HCT116 (cell line): ENCODE results near the gene ATXN7L1. TPM values are rescaled to one million over a fixed set of nuclear protein-coding genes. Genes with fewer than 3 reads are reported as not detected.

ENCODE experiments used
- ATAC-seq: fragments of 200-7000 bp; cut with Tn5 transposase; 2 replicates; pipeline ENCODE4 v1.9.1; 2020; ENCODE audit warnings: mild to moderate bottlenecking, moderate library complexity
- BruUV-seq: library from RNA; stranded (reverse); fragments of 400-500 nt; replicated peaks from 2 replicates; lab custom pipeline; 2021; lab: Mats Ljungman, UMichigan
- CTCF ChIA-PET: fragments of 300-600 bp; sonication (Branson Sonifier 250); formaldehyde crosslinking; loops from one replicate; lab custom pipeline; 2021; ENCODE audit warnings: antibody characterized with exemption; lab: Charles Lee
- POLR2A ChIA-PET: fragments of 300-600, 350-600 bp; sonication (Branson Sonifier 250); formaldehyde crosslinking; loops from one replicate; lab custom pipeline; 2021; ENCODE audit warnings: antibody characterized with exemption; lab: Charles Lee
- RAD21 ChIA-PET, 2 experiments: fragments of 300-600 bp; sonication (Branson Sonifier 250); formaldehyde crosslinking; loops; one replicate each; lab custom pipeline; 2023; ENCODE audit warnings: low total read pairs in 2 of 2; ENCODE audit not compliant: uncharacterized antibody in 2 of 2, unreplicated experiment in 2 of 2, low non-redundant PET in 1 of 2; lab: Charles Lee
- DNase-seq: peaks from one replicate; pipeline ENCODE4 v3.0.0-alpha.2; 2010; ENCODE audit warnings: low read depth, low spot score
- H2AFZ ChIP-seq: fragments of 200-600 bp; shearing (Covaris generic), sonication (generic); 2 replicates; pipeline ENCODE4 v1.6.1; 2017; ENCODE audit warnings: low read depth, mixed run types, mixed read lengths, antibody characterized with exemption, low read length; ENCODE audit not compliant: poor library complexity, severe bottlenecking
- H3K27ac ChIP-seq: 2 replicates; pipeline ENCODE4 v1.5.1; 2012; ENCODE audit warnings: low read depth, low read length
- H3K27me3 ChIP-seq: fragments of 200-600 bp; sonication (generic); 2 replicates; pipeline ENCODE4 v1.6.1; 2016; ENCODE audit warnings: mixed run types, low read length, mixed read lengths; ENCODE audit not compliant: insufficient read depth
- H3K36me3 ChIP-seq, 2 experiments: fragments of 200-500 bp in 1 of 2; fragments of 200-600 bp in 1 of 2; sonication (Bioruptor generic) in 1 of 2; sonication (generic) in 1 of 2; 2 replicates each; pipeline versions ENCODE4 v1.5.1 to v1.6.1; 2014 to 2016; ENCODE audit warnings: low read length in 2 of 2, inconsistent platforms in 1 of 2, mixed read lengths in 1 of 2, mixed run types in 1 of 2; ENCODE audit not compliant: insufficient read depth in 2 of 2, control insufficient read depth in 1 of 2
- H3K4me1 ChIP-seq, 2 experiments: fragments of 200-600 bp in 1 of 2; sonication (generic) in 1 of 2; 2 replicates each; pipeline versions ENCODE4 v1.5.1 to v1.6.1; 2012 to 2017; ENCODE audit warnings: low read length in 2 of 2, inconsistent platforms in 1 of 2, mild to moderate bottlenecking in 1 of 2, mixed read lengths in 1 of 2, mixed run types in 1 of 2, moderate library complexity in 1 of 2; ENCODE audit not compliant: insufficient read depth in 2 of 2, control insufficient read depth in 1 of 2
- H3K4me2 ChIP-seq: fragments of 200-600 bp; sonication (generic); 2 replicates; pipeline ENCODE4 v1.6.1; 2017; ENCODE audit warnings: mixed run types, low read length, mixed read lengths
- H3K4me3 ChIP-seq, 2 experiments: fragments of 200-600 bp in 1 of 2; sonication (generic) in 1 of 2; replicated peaks in 1 of 2; 2 replicates each; pipeline ENCODE4 v1.5.1; 2011 to 2016; ENCODE audit warnings: low read length in 2 of 2, control low read depth in 1 of 2, low read depth in 1 of 2, mild to moderate bottlenecking in 1 of 2, mixed read lengths in 1 of 2, mixed run types in 1 of 2
- H3K79me2 ChIP-seq: fragments of 200-600 bp; sonication (generic); 2 replicates; pipeline ENCODE4 v1.6.1; 2017; ENCODE audit warnings: mild to moderate bottlenecking, mixed run types, low read length, moderate library complexity, mixed read lengths; ENCODE audit not compliant: insufficient read depth
- H3K9ac ChIP-seq: fragments of 200-600 bp; sonication (generic); 2 replicates; pipeline ENCODE4 v1.6.1; 2016; ENCODE audit warnings: low read length, mixed read lengths
- H3K9me2 ChIP-seq: fragments of 200-600 bp; sonication (generic), shearing (Covaris generic); 2 replicates; pipeline ENCODE4 v1.6.1; 2017; ENCODE audit warnings: mixed run types, mild to moderate bottlenecking, moderate library complexity; ENCODE audit not compliant: insufficient read depth
- H3K9me3 ChIP-seq, 2 experiments: fragments of 200-500 bp in 1 of 2; fragments of 200-600 bp in 1 of 2; sonication (Bioruptor generic) in 1 of 2; sonication (generic) in 1 of 2; 2 replicates each; pipeline ENCODE4 v1.6.1; 2014 to 2017; ENCODE audit warnings: low read length in 2 of 2, mixed read lengths in 2 of 2, inconsistent platforms in 1 of 2, low read depth in 1 of 2, mild to moderate bottlenecking in 1 of 2, mixed run types in 1 of 2, moderate library complexity in 1 of 2; ENCODE audit not compliant: control insufficient read depth in 1 of 2, insufficient read depth in 1 of 2
- H4K20me1 ChIP-seq: fragments of 200-600 bp; sonication (generic), shearing (Covaris generic); 2 replicates; pipeline ENCODE4 v1.6.1; 2017; ENCODE audit warnings: mixed run types, mild to moderate bottlenecking, moderate library complexity; ENCODE audit not compliant: insufficient read depth
- CTCF ChIP-seq, 3 experiments: fragments of 200-600 bp in 1 of 3; sonication (generic) in 1 of 3; IDR thresholded peaks in 2 of 3; conservative IDR thresholded peaks in 1 of 3; 2 replicates each; pipeline ENCODE4 v1.5.1; 2012 to 2017; ENCODE audit warnings: low read depth in 2 of 3, low read length in 2 of 3, antibody characterized with exemption in 1 of 3, borderline replicate concordance in 1 of 3, control low read depth in 1 of 3, mild to moderate bottlenecking in 1 of 3, mixed read lengths in 1 of 3, mixed run types in 1 of 3, moderate library complexity in 1 of 3; ENCODE audit not compliant: insufficient read depth in 1 of 3
- EGR1 ChIP-seq: IDR thresholded peaks from 2 replicates; pipeline ENCODE4 v1.6.1; 2012; ENCODE audit warnings: low read depth
- EZH2phosphoT487 ChIP-seq: fragments of 200-600 bp; IDR thresholded peaks from 2 replicates; pipeline ENCODE4 v1.6.1; 2018; ENCODE audit warnings: antibody characterized with exemption, borderline replicate concordance
- FOSL1 ChIP-seq: IDR thresholded peaks from 2 replicates; pipeline ENCODE4 v1.6.1; 2012; ENCODE audit warnings: low read depth
- JUND ChIP-seq: IDR thresholded peaks from 2 replicates; pipeline ENCODE4 v1.6.1; 2012
- POLR2AphosphoS5 ChIP-seq: IDR thresholded peaks from 2 replicates; pipeline ENCODE4 v1.6.1; 2011; ENCODE audit warnings: mild to moderate bottlenecking, low read depth, low read length, moderate library complexity
- RAD21 ChIP-seq: IDR thresholded peaks from 2 replicates; pipeline ENCODE4 v1.6.1; 2012; ENCODE audit warnings: low read depth, mild to moderate bottlenecking
- SIN3A ChIP-seq: IDR thresholded peaks from 2 replicates; pipeline ENCODE4 v1.6.1; 2012; ENCODE audit warnings: low read depth
- SP1 ChIP-seq: IDR thresholded peaks from 2 replicates; pipeline ENCODE4 v1.6.1; 2012; ENCODE audit warnings: low read depth
- SRF ChIP-seq: IDR thresholded peaks from 2 replicates; pipeline ENCODE4 v1.6.1; 2012; ENCODE audit warnings: low read depth
- YY1 ChIP-seq: IDR thresholded peaks from 2 replicates; pipeline ENCODE4 v1.6.1; 2011; ENCODE audit warnings: low read length, low read depth, moderate library complexity, mild to moderate bottlenecking; ENCODE audit not compliant: insufficient replicate concordance; ENCODE audit errors: extremely low read depth
- ZNF274 ChIP-seq: fragments of 200-500 bp; sonication (Bioruptor generic); IDR thresholded peaks from 2 replicates; pipeline ENCODE4 v1.6.1; 2014; ENCODE audit warnings: mild to moderate bottlenecking, low read depth, low read length, inconsistent platforms
- intact Hi-C: fragments of 100-400 bp; cut with micrococcal nuclease; formaldehyde crosslinking; loops from 2 replicates; pipeline ENCODE4 v1.10.0; 2022
- total RNA-seq: library from RNA; stranded (reverse); gene quantifications from one replicate; pipeline ENCODE4 v1.2.1, GENCODE V29; 2021; ENCODE audit not compliant: unreplicated experiment
- TF ChIP-seq, protein P1 (sequence below): IDR thresholded peaks from 2 replicates; pipeline ENCODE4 v1.6.1; 2012
- TF ChIP-seq, protein P2 (sequence below): IDR thresholded peaks from 2 replicates; pipeline ENCODE4 v1.6.1; 2011; ENCODE audit warnings: mild to moderate bottlenecking, low read length, moderate library complexity; ENCODE audit not compliant: insufficient replicate concordance; ENCODE audit errors: extremely low read depth
- TF ChIP-seq, protein P3 (sequence below): IDR thresholded peaks from 2 replicates; pipeline ENCODE4 v1.6.1; 2012
- TF ChIP-seq, protein P4 (sequence below): IDR thresholded peaks from 2 replicates; pipeline ENCODE4 v1.6.1; 2012; ENCODE audit warnings: low read depth

Gene ATXN7L1
- total RNA-seq, 1 experiment from 2014 or later = 11.5 TPM

DNA sequence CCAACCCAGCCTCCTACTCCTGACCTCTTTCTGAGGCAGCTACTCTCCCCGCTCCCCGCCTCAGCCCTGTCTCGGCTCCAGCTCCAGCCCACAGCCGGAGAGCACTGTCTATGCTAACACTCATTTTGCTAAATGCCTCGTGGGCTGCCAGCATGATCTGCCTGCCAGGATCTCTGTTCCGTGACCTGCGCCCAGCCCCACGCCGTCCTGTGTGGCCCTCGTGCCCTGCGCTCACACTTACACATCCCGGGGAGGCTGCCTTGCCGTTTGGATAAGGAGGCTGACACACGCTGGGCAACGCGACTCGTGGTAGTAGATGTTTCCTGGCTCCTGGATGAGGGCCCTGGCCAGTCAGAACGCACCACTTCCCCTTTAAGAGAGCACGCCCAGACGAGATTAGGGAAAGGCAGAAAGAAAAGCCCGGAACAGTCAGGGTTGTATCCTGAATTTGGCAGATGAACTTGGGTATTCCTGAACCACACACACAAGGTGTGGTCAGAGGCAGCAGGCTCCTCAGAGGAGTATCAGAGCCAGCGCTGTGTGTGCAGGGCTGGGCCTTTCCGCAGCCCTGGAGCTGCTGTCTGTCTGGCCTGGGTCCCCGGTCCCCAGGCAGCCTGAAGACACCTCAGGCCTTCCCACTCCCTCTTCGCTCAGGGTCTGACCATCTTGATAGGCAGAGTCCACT lies 197.4 kb downstream of the ATXN7L1 start:
- H3K27ac ChIP-seq = no peak overlapping the region
- no peaks in the 10 kb centered on the region for H3K9me3 ChIP-seq
- H3K79me2 ChIP-seq = no peaks in the 10 kb centered on the region
- ATAC-seq (no peak), DNase-seq (no peak)
- intact Hi-C loops = no loop called here
- H3K4me3 ChIP-seq = no peak overlapping the region
- no peak overlapping the region for H2AFZ ChIP-seq
- no peaks in the 10 kb centered on the region for H3K9me2 ChIP-seq
- H4K20me1 ChIP-seq = no peaks in the 10 kb centered on the region
- TF ChIP-seq EZH2phosphoT487 (no peak), ZNF274 (no peak), POLR2AphosphoS5 (no peak), SRF (no peak), RAD21 (no peak), SIN3A (no peak), CTCF (IDR thresholded peaks at IDR 0.05 in 2 of 3, conservative IDR thresholded peaks at IDR 0.05 in 1 of 3; ENCODE audit: borderline replicate concordance in 1 of 3, insufficient read depth in 1 of 3, low read depth in 2 of 3, low read length in 2 of 3) (no peak), FOSL1 (no peak), JUND (no peak), EGR1 (no peak), SP1 (no peak), YY1 (no peak)
- TF ChIP-seq, protein P1, sequence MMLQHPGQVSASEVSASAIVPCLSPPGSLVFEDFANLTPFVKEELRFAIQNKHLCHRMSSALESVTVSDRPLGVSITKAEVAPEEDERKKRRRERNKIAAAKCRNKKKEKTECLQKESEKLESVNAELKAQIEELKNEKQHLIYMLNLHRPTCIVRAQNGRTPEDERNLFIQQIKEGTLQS = no peak
- TF ChIP-seq, protein P2, sequence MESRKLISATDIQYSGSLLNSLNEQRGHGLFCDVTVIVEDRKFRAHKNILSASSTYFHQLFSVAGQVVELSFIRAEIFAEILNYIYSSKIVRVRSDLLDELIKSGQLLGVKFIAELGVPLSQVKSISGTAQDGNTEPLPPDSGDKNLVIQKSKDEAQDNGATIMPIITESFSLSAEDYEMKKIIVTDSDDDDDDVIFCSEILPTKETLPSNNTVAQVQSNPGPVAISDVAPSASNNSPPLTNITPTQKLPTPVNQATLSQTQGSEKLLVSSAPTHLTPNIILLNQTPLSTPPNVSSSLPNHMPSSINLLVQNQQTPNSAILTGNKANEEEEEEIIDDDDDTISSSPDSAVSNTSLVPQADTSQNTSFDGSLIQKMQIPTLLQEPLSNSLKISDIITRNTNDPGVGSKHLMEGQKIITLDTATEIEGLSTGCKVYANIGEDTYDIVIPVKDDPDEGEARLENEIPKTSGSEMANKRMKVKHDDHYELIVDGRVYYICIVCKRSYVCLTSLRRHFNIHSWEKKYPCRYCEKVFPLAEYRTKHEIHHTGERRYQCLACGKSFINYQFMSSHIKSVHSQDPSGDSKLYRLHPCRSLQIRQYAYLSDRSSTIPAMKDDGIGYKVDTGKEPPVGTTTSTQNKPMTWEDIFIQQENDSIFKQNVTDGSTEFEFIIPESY = no peak
- TF ChIP-seq, protein P3, sequence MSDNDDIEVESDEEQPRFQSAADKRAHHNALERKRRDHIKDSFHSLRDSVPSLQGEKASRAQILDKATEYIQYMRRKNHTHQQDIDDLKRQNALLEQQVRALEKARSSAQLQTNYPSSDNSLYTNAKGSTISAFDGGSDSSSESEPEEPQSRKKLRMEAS = no peak
- TF ChIP-seq, protein P4, sequence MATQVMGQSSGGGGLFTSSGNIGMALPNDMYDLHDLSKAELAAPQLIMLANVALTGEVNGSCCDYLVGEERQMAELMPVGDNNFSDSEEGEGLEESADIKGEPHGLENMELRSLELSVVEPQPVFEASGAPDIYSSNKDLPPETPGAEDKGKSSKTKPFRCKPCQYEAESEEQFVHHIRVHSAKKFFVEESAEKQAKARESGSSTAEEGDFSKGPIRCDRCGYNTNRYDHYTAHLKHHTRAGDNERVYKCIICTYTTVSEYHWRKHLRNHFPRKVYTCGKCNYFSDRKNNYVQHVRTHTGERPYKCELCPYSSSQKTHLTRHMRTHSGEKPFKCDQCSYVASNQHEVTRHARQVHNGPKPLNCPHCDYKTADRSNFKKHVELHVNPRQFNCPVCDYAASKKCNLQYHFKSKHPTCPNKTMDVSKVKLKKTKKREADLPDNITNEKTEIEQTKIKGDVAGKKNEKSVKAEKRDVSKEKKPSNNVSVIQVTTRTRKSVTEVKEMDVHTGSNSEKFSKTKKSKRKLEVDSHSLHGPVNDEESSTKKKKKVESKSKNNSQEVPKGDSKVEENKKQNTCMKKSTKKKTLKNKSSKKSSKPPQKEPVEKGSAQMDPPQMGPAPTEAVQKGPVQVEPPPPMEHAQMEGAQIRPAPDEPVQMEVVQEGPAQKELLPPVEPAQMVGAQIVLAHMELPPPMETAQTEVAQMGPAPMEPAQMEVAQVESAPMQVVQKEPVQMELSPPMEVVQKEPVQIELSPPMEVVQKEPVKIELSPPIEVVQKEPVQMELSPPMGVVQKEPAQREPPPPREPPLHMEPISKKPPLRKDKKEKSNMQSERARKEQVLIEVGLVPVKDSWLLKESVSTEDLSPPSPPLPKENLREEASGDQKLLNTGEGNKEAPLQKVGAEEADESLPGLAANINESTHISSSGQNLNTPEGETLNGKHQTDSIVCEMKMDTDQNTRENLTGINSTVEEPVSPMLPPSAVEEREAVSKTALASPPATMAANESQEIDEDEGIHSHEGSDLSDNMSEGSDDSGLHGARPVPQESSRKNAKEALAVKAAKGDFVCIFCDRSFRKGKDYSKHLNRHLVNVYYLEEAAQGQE = no peak
- TF ChIP-seq, all 23 proteins: peak for 0
- POLR2A ChIA-PET = no interaction called here
- Histone ChIP-seq H3K27me3 (no peaks in the 10 kb centered on the region), H3K4me1 (no peaks in the 10 kb centered on the region), H3K36me3 (no peaks in the 10 kb centered on the region), H3K4me2 (no peak overlapping the region), H3K9ac (no peak overlapping the region)
- RAD21 ChIA-PET = no interaction called here
- CTCF ChIA-PET = no interaction called here
- no TSS peak for BruUV-seq
